Measurements from ENCODE around the gene TREH. TPM values are rescaled to one million over a fixed set of nuclear protein-coding genes. Genes with fewer than 3 reads are reported as not detected.

The TREH gene
- polyA plus RNA-seq, 1 donor from 2014 or later, result 0.12 TPM

GRCh38 chr11:118640332-118641154 lies 38.9 kb downstream of the TREH start:
- Histone ChIP-seq H3K79me2 (replicated peaks; ENCODE audit: insufficient read depth, low read length) (no peaks in the 10 kb centered on the region), H3K9me2 (ENCODE audit: insufficient read depth, low read length) (no peaks in the 10 kb centered on the region), H3K4me3 (ENCODE audit: low read length) (no peak overlapping the region), H3K9ac (ENCODE audit: low read length) (no peak overlapping the region), H2AFZ (ENCODE audit: low read depth, low read length) (no peak overlapping the region), H3K9me3 (ENCODE audit: low read length) (no peaks in the 10 kb centered on the region), H3K27me3 (ENCODE audit: insufficient read depth, low read depth, low read length) (no peaks in the 10 kb centered on the region), H3K36me3 (ENCODE audit: insufficient read depth, low read length) (peaks cover 14% of the 10 kb centered on the region), H3K27ac (ENCODE audit: low read length) (no peak overlapping the region), H4K20me1 (ENCODE audit: insufficient read depth) (no peaks in the 10 kb centered on the region), H3F3A (ENCODE audit: insufficient read depth, low read length, poor library complexity, severe bottlenecking) (no peaks in the 10 kb centered on the region), H3K4me2 (ENCODE audit: low read length) (no peak overlapping the region)
- TF ChIP-seq CTCF (IDR thresholded peaks at IDR 0.05; ENCODE audit: poor library complexity, severe bottlenecking) (no peak), MXI1 (conservative IDR thresholded peaks at IDR 0.05; ENCODE audit: poor library complexity, severe bottlenecking) (no peak), TAF1 (IDR thresholded peaks at IDR 0.05; ENCODE audit: low read depth) (no peak), POLR2AphosphoS5 (IDR thresholded peaks at IDR 0.05) (no peak), REST (IDR thresholded peaks at IDR 0.05; ENCODE audit: borderline replicate concordance) (no peak), RAD21 (conservative IDR thresholded peaks at IDR 0.05) (no peak), EZH2 (IDR thresholded peaks at IDR 0.05; ENCODE audit: borderline replicate concordance, insufficient read depth, low read length, poor library complexity, severe bottlenecking) (no peak), EP300 (conservative IDR thresholded peaks at IDR 0.05; ENCODE audit: poor library complexity, severe bottlenecking) (no peak), SMC3 (conservative IDR thresholded peaks at IDR 0.05; ENCODE audit: poor library complexity) (no peak)

DNA sequence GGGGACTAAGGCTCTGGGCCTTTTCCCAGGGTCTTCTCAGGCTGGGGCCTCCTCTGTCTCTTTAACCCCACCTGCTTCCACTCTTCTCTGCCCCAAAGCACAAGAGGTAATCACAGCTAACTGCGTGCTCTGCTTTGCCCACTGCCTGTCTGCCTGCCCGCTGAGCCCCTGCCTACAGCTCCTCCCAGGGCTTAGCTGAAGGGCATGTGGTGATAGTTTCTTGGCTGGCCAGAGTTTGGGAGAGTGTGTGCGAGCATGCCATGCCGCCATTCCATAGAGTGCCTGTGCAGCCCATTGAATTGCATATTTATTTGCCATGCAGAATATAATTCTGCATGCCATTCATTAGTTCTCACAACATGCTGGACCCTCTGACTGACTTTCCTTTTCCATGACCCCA lies 39.6 kb downstream of the TREH start:
- H3K9ac ChIP-seq (ENCODE audit: low read length), result no peak overlapping the region
- TF ChIP-seq REST (IDR thresholded peaks at IDR 0.05; ENCODE audit: borderline replicate concordance) (no peak), TAF1 (IDR thresholded peaks at IDR 0.05; ENCODE audit: low read depth) (no peak), EZH2 (IDR thresholded peaks at IDR 0.05; ENCODE audit: borderline replicate concordance, insufficient read depth, low read length, poor library complexity, severe bottlenecking) (no peak), SMC3 (conservative IDR thresholded peaks at IDR 0.05; ENCODE audit: poor library complexity) (no peak), CTCF (IDR thresholded peaks at IDR 0.05; ENCODE audit: poor library complexity, severe bottlenecking) (no peak), POLR2AphosphoS5 (IDR thresholded peaks at IDR 0.05) (no peak), EP300 (conservative IDR thresholded peaks at IDR 0.05; ENCODE audit: poor library complexity, severe bottlenecking) (no peak), MXI1 (conservative IDR thresholded peaks at IDR 0.05; ENCODE audit: poor library complexity, severe bottlenecking) (no peak), RAD21 (conservative IDR thresholded peaks at IDR 0.05) (no peak)
- H3K79me2 ChIP-seq (replicated peaks; ENCODE audit: insufficient read depth, low read length), result no peaks in the 10 kb centered on the region
- no peak overlapping the region for H2AFZ ChIP-seq (ENCODE audit: low read depth, low read length)
- peaks cover 13% of the 10 kb centered on the region for H3K36me3 ChIP-seq (ENCODE audit: insufficient read depth, low read length)
- no peaks in the 10 kb centered on the region for H3F3A ChIP-seq (ENCODE audit: insufficient read depth, low read length, poor library complexity, severe bottlenecking)
- no peak overlapping the region for H3K4me2 ChIP-seq (ENCODE audit: low read length)
- no peaks in the 10 kb centered on the region for H3K9me3 ChIP-seq (ENCODE audit: low read length)
- no peaks in the 10 kb centered on the region for H3K9me2 ChIP-seq (ENCODE audit: insufficient read depth, low read length)
- no peak overlapping the region for H3K4me3 ChIP-seq (ENCODE audit: low read length)
- no peaks in the 10 kb centered on the region for H4K20me1 ChIP-seq (ENCODE audit: insufficient read depth)
- H3K27me3 ChIP-seq (ENCODE audit: insufficient read depth, low read depth, low read length), result no peaks in the 10 kb centered on the region
- no peak overlapping the region for H3K27ac ChIP-seq (ENCODE audit: low read length)
